HG02884 (cell line): ENCODE measurements around the gene TCF12.
A peak's percentile ranks its signal among the peaks of the same experiment; 100 is the strongest.

Source experiments
- ATAC-seq: cut with Tn5 transposase; IDR thresholded peaks from one replicate; pipeline ENCODE4 v1.9.1; 2021; ENCODE audit warnings: mild to moderate bottlenecking, moderate library complexity; ENCODE audit not compliant: unreplicated experiment

Gene TCF12

DNA sequence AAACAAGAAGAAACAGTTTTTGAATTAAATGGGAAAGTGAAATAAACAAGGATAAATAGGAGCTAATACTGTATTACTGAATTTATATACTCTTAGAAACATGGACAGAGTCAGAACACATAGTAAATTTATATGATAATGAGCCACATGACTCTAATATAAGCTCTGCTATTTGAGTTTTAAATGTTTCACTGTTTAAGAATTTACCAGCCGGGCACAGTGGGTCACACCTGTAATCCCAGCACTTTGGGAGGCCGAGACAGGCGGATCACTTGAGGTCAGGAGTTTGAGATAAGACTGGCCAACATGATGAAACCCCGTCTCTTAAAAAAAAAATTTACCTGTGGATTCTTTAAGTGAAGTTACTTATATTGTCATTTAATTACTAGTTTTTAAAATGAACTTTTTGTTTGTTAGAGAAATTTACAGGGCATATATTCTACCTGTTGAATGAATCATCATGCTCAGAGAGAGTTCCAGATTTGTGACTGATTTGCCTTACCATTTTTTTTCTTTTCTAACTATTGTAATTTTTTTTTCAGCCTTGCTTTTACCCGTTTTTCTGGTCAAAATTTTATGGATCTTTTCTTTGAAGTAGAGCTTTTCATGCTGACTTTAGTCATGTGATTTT is 125.7 kb downstream of the TCF12 start:
- no peak for ATAC-seq

DNA sequence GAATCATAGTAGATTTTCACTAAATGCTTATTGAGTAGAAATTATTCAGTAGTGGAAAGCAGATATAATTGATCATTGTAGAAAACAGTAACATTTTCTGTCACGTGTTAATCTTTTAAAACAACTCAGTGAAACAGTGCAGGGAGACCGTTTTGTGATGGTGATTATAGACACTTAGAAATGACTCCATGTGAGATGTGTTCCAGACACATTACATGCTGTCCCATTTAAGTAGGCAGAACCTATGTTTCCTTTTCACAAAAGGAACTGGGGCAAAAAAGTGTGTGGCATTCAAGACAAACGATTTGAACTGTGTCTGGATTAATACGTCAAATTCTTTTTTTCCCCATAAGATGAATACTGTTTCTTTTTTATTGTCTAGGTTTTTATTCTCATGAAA is 126.5 kb downstream of the TCF12 start:
- no peak for ATAC-seq

GRCh38 chr15:57045741-57046382 is 127.4 kb downstream of the TCF12 start:
- peak; percentile 97 for ATAC-seq

DNA sequence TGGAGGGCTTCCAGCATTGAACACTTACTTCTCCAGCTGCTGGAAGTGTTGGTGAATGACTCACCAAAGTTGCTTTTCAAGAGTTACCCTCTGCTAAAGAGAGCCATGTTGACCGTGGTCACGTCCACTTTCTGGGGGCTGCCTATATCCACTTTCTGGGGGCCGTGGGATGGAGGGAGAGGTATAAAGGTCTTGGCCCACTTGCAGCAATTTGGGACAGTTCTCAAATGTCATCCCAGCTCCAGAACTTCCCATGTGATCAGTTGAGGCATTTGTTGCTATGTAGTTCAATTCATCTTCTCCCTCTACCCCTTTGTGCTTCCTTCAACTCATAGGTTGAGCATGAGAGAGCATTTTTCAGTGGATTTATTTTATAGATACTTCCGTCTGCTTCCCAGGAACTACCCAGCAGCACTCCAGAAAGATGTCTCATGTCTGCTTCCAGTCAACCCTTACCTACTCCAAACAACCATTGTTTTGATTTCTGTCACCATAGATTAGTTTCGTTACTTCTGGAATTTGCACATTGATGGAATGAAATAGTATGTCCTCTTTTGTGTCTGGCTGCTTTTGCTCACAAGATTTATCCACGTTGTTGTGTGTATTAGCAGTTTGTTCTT is 130.6 kb downstream of the TCF12 start:
- no peak for ATAC-seq

GRCh38 chr15:57053470-57053869 is 135.0 kb downstream of the TCF12 start:
- no peak for ATAC-seq

DNA sequence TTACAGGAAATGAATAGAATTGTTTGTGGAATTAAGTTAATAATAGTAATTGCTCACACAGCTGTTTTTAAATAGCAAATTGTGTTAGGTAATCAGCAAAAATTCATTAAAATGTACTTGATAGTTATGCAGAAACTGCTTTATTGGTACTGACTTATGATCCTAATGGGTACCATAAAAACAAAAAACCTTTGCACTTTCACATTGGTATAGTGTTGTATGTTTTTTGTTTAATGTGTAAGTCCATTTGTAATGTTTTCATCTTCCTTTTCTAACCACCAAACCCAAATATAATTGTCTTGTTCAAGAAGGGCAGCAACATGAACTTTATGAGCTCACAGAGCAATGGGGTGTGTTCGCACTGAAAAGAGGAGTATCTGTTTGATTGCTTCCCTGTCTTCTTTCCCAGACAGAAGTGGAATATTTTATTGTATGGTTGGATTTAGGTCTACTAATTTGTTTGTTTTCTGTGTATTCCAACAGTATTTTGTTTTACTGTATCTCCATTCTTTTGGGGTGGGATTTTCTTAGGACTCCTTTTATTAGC is 135.8 kb downstream of the TCF12 start:
- no peak for ATAC-seq

DNA sequence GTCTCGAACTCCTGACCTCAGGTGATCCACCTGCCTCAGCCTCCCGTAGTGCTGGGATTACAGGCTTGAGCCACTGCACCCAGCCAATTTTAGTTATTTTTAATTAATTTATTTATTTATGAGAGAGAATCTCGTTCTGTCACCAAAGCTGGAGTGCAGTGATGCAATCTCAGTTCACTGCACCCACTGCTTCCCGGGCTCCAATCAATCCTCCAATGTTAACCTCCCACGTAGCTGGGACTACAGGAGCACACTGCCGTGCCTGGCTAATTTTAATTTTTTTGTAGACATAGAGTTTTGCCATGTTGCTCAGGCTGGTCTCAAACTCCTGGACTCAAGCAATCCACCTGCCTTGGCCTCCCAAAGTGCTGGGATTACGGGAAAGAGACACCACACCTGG is 137.9 kb downstream of the TCF12 start:
- ATAC-seq = no peak

DNA sequence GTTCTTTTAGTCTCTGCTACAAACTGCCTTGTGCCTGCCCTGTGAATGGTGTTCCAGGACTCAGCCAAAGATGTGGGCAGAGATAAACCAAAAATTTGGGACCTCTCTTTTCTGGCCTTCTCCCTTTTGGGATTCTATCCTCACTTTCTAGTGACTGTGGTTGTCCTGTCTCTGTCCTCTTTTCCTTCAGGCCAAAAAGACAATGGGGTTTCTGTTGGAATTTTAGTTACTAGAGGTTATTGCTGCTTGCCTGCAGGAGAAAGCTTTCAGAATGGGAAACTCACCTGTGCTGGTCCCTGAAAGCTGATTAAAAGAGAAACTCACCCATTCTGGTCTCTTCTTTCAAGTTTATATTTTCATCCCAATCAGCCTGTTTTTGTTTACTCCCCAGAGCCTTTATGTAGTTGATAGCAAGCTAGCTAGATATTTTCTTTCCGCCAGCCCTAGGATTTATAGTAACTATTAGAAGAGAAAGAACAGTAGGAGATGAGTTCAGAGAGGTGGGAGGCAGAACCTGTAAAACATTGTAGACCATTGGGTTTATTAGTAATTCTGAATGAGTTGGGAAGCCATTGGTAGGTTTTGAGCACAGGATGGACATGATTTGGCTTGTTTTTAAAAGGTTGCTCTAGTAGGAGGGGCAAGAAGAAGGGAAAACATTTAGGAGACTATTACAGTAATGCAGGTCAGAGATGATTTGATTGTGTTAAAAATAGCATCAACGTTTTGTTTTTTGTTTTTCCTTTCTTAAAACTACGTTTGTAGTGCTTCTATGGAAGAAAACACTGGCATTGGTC is 138.9 kb downstream of the TCF12 start:
- no peak for ATAC-seq

DNA sequence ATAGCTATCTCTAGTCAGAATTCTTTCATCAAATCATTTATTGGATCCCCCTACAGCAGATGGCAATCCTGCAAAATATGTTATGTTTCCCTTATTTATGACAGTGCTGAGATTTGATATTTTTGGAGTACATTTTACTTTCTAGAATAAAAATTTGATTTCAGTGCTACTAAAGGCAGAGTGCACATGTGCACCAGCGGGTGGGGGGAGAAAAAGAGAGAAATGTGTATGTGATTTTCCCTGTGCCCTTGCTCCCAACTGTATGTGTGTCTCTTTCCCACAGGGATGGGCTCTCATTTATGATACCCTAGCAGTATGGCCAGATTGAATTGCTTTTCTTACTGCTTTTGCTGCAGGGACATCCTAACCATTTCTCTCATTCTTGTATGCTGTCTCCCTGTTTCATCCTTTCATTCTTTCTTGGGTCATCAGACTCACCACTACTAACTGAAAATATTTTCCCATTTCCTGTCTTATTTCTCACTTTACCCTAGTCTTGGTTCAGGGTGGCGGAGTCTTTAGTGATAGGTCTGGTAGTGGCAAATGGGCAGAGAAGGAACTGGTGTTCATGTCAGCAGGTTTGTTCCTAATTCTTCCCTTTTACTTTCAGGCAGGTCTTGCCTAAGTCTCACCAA is 140.7 kb downstream of the TCF12 start:
- no peak for ATAC-seq

GRCh38 chr15:57060799-57061198 is 142.4 kb downstream of the TCF12 start:
- ATAC-seq = no peak

- no peak for ATAC-seq
Observed at GRCh38 chr15:57061281-57061680, 142.8 kb downstream of the TCF12 start.

- no peak for ATAC-seq
Observed at GRCh38 chr15:57061696-57062095, 143.3 kb downstream of the TCF12 start.

DNA sequence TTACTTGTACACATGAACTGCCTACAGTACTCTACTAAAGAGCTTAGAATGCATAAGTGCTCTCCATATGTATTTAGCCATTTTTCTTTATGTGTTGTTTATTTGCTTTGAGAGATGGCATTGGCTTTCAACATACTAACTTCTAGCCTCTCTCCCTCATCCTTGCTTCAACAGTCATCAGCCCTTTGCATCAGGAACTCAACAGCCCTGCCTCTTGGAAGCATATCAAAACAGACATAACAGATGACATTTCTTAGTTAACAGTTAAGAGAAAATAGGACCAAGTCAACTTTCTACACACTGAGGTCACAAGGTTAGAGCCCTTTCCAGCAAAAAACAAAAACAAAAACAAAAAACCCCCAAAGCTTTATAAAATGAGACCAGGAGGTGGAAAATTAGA is 145.6 kb downstream of the TCF12 start:
- no peak for ATAC-seq

DNA sequence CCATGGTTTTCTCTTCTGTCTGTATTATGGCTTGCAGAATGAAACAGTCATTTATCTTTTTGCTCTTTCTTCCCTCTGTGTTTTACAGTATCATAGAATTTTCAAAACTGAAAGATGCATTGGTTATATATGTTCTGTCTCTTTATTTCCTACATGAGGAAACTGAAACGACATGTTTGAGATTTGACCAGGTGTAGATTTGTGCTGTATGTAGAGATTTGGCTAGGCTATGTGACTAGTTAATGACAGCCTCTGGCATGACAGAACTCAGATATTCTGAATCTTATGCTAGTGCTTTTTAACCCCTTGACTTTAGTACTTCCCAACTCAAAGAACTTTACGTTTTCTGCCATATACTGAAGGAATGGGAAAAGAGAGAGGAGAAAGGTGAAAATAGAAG is 151.0 kb downstream of the TCF12 start:
- ATAC-seq = no peak

GRCh38 chr15:57070674-57071073 is 152.2 kb downstream of the TCF12 start:
- ATAC-seq = no peak

DNA sequence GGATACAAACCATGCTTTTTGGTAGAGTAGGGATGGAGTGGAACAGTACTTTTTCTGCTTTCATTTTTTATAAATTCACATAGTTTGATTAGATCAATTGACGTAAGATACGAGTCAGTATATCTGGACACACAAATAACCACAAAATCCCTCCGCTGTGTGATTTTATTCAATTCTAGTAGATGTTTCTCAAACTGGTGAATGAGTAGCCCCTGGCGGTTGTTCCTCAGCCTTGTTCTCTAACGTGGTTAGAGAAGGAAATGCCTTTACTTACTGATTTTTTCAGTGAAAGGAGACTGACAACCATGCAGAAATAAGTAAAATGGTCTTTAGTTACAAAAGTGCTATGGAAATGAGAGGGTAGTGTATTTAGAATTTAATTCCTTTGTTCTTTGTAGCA is 161.0 kb downstream of the TCF12 start:
- ATAC-seq = no peak

- ATAC-seq = peak; percentile 52
Observed at GRCh38 chr15:57079931-57080620, 161.6 kb downstream of the TCF12 start.

- ATAC-seq = no peak
Observed at GRCh38 chr15:57082054-57082728, 163.7 kb downstream of the TCF12 start.

DNA sequence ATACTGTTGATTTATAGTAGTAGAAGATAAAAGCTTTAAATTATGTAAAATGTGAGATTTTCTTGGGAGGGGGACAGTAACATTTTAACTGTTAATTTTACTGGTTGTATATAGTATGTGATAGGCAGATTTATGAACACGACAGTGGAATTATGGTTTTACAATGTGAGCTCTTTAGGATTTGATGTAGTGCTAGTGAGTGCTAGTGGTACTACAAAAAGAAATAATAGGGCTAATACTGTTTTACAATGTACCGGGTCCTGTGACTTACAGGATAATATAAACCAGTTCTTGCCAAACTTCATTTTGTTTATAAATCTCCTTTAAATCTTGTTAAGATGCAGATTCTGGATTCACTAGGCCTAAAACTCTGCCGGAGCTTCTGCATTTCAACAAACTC is 165.7 kb downstream of the TCF12 start:
- no peak for ATAC-seq

- no peak for ATAC-seq
Observed at GRCh38 chr15:57085267-57085666, 166.8 kb downstream of the TCF12 start.
